C1 segment of cervical spinal cord (tissue), 14 donors: ENCODE measurements around the gene MOV10L1.
A peak's percentile ranks its signal among the peaks of the same experiment; 100 is the strongest.

Source experiments
- DNase-seq, 14 donors: peaks; one replicate each; lab custom pipeline; 2025; lab: John Stamatoyannopoulos, UW

The MOV10L1 gene

GRCh38 chr22:50058906-50059880 is 30.6 kb upstream of the MOV10L1 start:
- no peak for DNase-seq

GRCh38 chr22:50059881-50060262 is 29.9 kb upstream of the MOV10L1 start:
- DNase-seq = no peak

DNA sequence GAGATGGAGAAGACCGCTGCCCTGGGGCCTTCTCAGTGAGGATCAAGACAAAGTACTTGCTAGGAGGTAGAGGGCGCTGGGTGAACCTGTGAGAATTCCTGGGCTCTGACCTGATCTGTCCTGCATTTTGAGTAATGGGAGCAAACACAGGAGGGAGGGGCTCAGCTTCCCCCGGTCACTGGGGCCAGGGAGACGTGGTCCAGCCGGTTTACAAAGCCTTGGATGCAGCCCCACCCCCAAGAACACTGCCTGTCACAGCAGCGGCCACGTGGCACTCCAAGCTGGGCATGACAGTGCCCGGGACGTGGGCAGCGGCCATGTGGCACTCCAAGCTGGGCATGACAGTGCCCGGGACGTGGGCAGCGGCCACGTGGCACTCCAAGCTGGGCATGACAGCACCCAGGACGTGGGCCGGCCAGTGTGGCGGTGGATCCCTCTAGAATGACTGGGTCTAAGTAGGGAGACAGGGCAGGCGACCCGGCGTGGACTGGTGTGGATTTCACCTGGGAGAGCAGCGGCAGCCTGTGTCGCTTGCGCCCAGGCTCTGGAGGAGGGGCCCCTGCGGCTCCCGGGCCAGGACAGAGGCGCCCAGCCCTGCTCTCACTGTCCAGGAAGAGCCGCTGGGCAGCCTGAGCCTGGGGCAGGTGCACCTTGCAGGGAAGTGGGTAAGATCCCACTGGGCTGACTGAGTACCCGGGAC is 29.2 kb upstream of the MOV10L1 start:
- no peak for DNase-seq

DNA sequence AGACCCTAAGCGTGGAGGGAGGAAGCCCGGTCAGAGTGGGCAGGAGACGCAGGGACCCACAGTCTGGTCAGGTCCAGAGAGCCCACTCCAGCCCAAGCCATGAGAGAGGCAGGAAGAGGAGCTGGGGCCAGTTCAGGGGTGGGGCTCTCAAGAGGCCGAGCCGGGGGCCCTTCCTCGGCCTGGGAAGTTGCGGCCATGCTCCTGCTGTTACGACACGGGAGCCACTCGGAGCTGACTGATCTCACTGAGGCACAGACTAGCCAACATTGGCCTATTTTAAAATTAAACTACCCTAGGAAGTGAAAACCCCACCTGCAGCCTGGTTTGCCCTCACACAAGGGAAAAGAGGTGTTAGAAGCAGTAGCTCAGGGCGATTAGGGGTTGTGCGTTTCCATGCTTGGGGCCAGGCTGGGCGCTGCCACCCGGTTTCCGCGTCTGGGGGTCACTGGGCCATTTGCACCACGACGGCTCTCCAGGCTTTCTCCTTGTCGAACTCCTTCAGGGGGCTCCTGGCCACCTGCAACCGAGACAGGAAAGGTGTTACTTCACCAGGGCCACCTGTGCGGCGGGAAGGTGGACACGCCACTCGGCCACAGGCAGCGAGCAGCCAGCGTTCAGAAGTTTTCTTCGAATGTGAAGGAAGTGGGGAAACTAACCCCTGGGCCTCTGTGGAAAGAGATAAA is 28.5 kb upstream of the MOV10L1 start:
- no peak for DNase-seq

DNA sequence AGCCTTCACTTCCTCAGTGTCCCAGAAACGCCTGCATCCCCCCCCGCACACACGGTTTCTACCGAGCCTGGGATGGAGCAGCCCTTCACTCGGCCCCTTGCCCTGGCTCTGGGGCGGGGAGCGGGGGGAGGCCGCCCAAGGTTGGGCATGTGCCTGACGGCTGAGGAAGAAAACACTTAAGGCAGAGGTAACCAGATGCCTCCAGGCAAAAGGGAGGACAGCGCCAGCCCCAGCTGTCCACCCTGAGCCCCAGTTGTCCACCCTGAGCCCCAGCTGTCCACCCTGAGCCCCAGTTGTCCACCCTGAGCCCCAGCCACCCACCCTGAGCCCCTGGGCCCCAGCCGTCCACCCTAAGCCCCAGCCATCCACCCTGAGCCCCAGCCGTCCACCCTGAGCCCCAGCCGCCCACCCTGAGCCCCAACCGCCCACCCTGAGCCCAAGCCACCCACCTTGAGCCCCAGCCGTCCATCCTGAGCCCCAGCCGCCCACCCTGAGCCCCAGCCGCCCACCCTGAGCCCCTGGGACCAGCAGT is 27.9 kb upstream of the MOV10L1 start:
- no peak for DNase-seq

DNA sequence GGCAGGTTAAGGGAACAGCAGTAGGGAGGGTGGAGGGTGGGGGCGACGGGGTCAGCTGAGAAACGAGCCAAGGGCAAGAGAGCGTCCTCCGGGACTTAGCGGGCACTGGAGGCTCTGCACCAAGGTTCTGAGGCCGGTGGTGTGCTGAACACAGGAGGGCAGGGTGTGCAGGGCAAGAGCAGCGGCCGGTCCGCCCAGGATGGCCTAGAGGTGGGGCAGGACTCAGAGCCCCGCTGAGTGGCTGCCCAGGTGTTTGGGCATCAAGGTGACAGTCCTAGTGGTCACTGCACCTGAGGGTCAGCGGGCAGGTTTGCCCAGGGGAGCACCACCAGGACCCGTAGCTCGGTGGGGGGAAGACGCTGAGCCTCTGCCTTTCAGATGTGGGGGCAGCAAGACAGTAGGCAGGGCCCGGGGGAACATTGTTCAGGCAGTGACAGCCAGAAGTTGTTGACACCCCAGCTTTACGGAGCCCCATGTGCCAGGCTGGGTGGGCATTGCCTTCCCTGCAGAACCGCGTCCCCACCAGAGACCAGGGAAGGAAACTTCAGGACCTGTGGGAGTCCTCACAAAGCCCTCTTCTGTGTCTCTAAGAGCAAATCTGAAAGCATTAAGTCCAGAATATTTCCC is 27.2 kb upstream of the MOV10L1 start:
- no peak for DNase-seq

- no peak for DNase-seq
These were observed 26.0 kb upstream of the MOV10L1 start for GRCh38 chr22:50063589-50064393.

DNA sequence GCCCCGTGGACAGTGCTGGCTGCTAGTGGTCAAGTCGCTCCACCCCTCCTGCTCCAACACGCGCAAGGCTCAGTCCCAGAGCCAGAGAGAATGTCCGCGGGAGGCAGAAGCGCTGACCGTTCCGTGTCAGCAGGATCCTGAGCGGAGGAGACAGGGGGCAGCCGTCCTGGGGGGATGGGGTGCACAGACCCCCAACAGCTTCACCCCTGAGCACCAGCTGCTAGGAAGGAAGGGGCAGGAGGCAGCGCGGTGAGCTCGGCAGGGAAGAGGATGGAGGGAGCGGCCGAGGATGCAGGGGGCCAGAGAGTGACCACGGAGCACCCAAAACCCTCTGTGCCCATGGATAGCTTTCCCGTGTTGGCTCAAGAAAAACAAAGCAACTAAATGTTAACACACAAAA is 25.4 kb upstream of the MOV10L1 start:
- DNase-seq = no peak

GRCh38 chr22:50067244-50067643 is 22.6 kb upstream of the MOV10L1 start:
- no peak for DNase-seq

GRCh38 chr22:50068096-50068495 is 21.7 kb upstream of the MOV10L1 start:
- no peak for DNase-seq

- DNase-seq = no peak
These were observed 19.4 kb upstream of the MOV10L1 start for GRCh38 chr22:50070366-50070765.

GRCh38 chr22:50071432-50072166 is 18.2 kb upstream of the MOV10L1 start:
- no peak for DNase-seq

- no peak for DNase-seq
These were observed 17.6 kb upstream of the MOV10L1 start for GRCh38 chr22:50072167-50072555.

GRCh38 chr22:50072714-50073538 is 16.9 kb upstream of the MOV10L1 start:
- DNase-seq = no peak

GRCh38 chr22:50074056-50074455 is 15.8 kb upstream of the MOV10L1 start:
- no peak for DNase-seq

GRCh38 chr22:50074551-50075530 is 15.0 kb upstream of the MOV10L1 start:
- DNase-seq = peak in 1 of 14 donors; percentile 39

DNA sequence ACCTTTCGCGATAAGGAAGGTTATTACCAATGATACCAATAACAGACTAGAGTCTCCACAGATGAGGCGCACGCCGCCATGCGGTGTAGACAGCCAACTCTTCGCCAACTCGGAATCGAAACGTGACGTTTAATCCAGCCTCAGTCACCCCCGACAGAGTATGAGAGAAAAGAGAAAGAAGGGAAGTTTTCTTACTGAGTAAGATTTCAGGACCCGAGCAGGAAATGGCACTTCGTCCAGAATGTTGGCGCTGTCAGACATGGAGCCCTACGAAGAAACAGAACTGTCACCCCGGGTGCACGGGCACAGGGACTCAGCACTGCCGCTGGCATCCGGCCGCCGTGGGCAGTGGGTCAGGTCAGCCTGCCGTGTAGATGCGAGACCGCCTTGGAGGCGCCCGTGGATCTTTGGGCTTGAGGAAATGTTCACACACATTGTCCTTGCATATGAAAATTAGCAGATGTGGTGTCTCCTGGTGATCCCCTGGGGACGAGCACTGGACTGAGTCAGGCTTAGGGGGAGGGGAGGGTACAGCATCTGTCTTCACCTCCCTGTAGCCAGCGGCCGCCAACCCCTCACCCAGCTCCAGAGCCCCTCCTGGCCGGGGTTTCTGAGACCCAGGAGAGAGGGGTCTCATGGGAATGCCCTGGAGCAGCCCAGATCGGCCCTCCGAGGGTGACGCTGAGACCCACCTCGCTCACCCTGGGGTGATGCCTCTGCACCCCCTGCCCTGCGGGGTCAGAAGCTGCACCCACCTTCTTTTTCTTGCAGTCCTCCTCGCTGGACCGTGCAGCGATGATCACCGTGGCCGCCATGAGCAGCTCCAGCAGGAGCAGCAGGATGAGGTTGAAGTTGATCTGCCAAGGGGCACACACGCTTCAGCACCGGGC is 12.9 kb upstream of the MOV10L1 start:
- DNase-seq = no peak
